Eye (tissue), 1 donor: ENCODE data around the gene C11orf24.
"Not testable (repeated sequence)": the region's sequence is repeated elsewhere in the genome, so short reads cannot be mapped to it uniquely, and the experiment has no call there.

Experiments used
- DNase-seq: peaks from one replicate; pipeline ENCODE4 v3.0.0-alpha.2; 2015

The C11orf24 gene

GRCh38 chr11:68298659-68299516, 27.1 kb upstream of the C11orf24 start:
- DNase-seq: no peak

- peak; percentile 88 for DNase-seq
Measured at GRCh38 chr11:68297812-68298658, 26.3 kb upstream of the C11orf24 start.

DNA sequence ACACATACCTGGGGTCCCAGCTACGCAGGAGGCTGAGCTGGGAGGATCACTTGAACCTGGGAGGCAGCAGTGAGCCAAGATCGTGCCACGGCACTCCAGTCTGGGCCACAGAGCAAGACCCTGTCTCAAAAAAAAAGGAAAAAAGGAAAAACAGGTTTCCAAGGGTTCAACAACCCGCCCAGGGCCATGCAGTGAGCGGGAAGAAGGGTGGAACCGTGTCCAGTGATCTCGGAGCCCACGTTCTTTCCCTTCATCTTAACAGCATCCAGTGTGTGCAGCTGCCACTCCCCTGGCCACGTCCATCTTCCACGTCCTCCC, 25.7 kb upstream of the C11orf24 start:
- no peak for DNase-seq

- no peak for DNase-seq
Measured at GRCh38 chr11:68297052-68297378, 25.2 kb upstream of the C11orf24 start.

GRCh38 chr11:68296344-68297051, 24.7 kb upstream of the C11orf24 start:
- no peak for DNase-seq

- no peak for DNase-seq
Measured at GRCh38 chr11:68295940-68296339, 24.2 kb upstream of the C11orf24 start.

DNA sequence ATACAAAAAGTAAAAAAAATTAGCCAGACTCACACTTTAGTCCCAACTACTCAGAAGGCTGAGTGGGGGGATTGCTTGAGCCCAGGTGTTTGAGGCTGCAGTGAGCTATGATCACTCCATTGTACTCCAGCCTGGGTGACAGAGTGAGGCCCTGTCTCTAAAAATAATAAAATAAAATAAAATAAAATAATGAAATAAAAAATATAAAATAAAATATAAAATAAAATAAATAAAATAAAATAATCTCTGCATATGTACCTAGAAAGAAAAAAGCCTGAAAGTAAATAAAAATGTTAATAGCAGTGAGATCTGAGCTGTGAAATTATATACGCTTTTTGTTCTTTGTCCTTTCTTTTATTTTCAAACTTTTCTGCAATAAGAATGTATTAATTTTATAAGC, 23.5 kb upstream of the C11orf24 start:
- no peak for DNase-seq

DNA sequence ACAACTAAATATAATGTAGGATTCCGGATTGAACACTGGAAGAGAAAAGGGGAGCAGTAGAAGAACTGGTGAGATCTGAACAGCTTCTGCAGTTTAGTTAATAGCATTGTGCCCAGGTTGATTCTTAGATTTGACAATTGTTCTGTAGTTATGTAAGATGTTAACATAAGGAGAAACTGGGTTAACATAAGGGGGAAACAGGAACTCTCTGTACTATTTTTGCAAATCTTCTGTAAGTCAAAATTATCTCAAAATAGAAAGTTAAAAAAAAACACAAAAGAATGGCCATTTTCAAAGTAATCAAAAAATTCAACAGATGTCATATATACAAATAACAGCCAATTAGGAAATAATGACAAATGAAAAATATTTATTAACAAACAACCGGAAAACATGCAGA, 21.9 kb upstream of the C11orf24 start:
- no peak for DNase-seq

- DNase-seq: no peak
Measured at GRCh38 chr11:68289456-68289855, 17.7 kb upstream of the C11orf24 start.

DNA sequence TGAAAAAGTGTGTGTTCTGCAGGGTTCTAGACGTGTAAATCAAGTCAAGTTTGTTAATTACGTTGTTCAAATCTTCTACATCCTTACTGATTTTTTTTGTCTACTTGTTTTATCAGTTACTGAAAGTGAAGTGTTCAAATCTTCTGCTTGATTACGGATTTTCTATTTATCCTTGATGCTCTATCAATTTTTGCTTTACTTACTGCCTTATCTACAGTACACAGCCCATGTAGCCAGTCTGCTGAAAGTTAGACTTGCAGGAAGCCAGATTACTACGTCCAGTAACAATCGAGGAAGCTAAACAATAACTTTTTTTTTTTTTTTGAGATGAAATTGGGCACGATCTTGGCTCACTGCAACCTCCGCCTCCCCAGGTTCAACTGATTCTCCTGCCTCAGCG, 15.6 kb upstream of the C11orf24 start:
- DNase-seq: no peak

DNA sequence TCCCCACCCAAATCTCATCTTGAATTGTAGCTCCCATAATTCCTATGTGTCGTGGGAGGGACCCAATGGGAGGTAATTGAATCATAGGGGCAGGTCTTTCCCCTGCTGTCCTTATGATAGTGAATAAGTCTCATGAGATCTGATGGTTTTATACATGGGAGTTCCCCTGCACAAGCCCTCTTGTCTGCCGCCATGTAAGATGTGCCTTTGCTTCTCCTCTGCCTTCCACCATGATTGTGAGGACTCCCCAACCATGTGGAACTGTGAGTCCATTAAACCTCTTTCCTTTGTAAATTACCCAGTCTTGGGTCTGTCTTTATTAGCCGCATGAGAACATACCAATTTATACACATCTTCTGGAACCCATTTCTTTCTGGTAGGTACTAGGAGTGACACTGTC, 12.8 kb upstream of the C11orf24 start:
- DNase-seq: not testable (repeated sequence)

- no peak for DNase-seq
Measured at GRCh38 chr11:68282861-68283230, 11.1 kb upstream of the C11orf24 start.

- no peak for DNase-seq
Measured at GRCh38 chr11:68282141-68282860, 10.5 kb upstream of the C11orf24 start.

- no peak for DNase-seq
Measured at GRCh38 chr11:68279676-68280075, 7.9 kb upstream of the C11orf24 start.

DNA sequence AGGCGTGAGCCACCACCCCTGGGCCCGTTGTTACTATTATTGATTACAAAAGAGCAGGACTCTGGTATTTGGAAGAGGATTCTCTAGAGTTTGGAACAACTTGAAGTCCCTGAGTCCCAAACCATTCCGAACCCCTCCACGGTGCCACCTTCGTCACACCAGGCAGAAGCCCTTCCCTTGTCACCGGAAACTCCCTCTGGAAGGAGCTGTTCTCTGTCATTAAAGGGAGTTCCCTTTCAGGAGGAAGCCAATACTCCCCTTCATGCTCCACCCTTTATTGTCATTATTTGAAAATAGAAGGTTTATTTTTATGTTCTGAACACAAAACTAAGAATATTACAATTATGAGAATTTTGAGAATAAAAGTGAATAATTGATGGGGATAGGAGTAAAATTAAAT, 5.1 kb upstream of the C11orf24 start:
- DNase-seq: no peak

DNA sequence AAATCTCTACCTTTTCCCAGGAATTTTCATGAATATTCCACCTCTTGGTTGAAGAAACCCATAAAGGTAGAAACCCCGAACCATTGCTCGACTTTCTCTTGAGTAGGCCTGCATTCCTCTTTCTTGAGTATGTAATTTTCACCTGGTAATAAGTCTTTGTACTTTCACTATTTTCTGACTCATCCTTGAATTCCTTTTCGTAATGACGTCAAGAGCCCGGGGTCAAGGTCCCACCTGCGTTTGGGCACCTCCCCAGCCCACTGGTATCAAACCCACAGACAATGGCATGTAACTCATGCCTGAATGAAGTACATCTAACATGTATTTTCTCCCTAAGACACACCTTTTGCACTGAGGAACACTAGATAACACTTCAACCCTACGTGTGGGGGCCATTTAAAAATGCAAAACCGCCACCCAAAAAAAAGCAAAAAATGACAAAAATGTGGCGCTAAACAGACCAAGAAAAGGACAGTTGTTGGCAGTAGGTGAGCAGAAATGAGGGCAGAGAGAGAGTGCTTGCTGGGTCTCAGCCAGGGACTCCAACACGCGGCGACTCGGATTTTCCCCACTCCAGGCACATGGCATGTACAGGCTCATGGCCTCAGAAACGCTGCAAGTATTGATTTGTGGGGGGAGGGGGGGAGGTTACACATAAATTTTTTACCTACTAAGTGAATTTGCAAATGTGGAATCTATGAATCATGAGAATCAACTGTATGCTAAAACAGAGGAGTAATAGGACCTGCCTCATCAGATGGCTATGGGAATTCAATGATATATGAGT, 4.1 kb upstream of the C11orf24 start:
- no peak for DNase-seq

DNA sequence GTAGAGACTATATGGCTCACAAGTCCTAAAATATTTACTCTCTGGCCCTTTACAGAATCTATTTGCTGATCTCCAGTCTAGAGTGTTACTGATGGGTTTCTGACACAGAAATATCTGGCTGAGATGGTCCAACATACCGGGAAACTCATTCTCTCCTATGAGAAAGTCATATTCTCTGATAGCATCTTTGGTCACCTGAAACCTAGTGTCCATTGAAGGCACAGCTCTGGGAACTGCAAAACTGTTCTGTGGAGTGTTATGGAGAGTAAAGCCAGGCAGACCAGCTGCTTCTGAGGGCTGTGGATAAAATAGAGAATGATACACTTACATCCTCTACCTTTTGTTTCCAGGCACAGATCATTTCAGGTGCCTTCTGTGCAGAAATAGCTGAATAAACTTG, 2.5 kb upstream of the C11orf24 start:
- DNase-seq: no peak

GRCh38 chr11:68273026-68273738, 1.4 kb upstream of the C11orf24 start:
- no peak for DNase-seq

- peak; percentile 90 for DNase-seq
Measured at GRCh38 chr11:68271023-68271780, 571 bp downstream of the C11orf24 start.

DNA sequence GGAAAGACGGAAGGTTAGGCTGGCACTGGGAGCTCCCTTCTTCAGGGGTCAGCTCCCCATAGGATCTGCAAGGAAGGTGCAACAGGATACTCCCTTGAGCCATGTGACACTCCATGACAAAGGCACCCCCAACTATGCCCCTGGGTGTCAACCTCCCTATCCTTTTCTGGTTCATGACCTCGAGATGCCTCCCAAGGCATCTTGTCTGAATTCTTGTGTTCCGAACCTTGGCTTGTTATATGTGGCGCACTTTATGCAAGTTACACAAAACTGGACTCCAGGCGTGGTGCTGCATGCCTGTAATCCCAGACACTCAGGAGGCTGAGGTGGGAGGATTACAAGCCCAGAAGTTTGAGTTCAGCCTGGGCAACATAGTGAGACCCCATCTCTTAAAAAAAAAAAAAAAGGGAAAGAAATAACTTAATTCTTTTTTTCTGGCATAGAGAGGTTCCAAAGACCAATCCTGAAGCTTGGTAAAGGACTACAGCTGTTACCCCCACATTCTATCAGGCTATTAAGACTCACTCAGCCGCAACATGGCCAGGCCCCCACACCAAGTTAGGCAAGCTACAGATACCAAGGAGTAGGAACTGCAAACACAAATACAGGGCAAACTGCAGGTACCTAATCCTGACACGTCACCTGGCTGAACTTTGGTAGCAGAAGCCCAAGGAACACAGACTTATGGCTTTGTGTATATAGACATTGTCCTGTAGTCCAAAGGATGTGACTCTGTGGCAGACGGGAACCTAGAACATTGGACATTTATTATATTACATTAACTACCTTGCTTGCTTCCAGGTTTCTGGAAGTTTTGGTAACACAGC, 1.4 kb downstream of the C11orf24 start:
- no peak for DNase-seq
